ENCODE measurements around the gene PPP1CA.
A peak's percentile ranks its signal among the peaks of the same experiment; 100 is the strongest.

The PPP1CA gene

GRCh38 chr11:67357831-67358670 is 43.6 kb downstream of the PPP1CA start:
- TF ChIP-seq CTCF (IDR thresholded peaks at IDR 0.05; ENCODE audit: low read depth, low read length, poor library complexity, severe bottlenecking), result no peak
- no peak for TF ChIP-seq EZH2phosphoT487 (IDR thresholded peaks at IDR 0.05; ENCODE audit: borderline replicate concordance, low read length)
- peaks cover 66% of the 10 kb centered on the region for H3K4me1 ChIP-seq (ENCODE audit: control insufficient read depth, low read length)
- H3K27ac ChIP-seq (ENCODE audit: low read depth, low read length), result 0 out of 2 replicates have a peak overlapping the region, but pooled peaks have one; percentile 99
- H3K4me3 ChIP-seq (ENCODE audit: low read length), result no peak overlapping the region
- H3K36me3 ChIP-seq (ENCODE audit: control insufficient read depth, low read length), result peaks cover 19% of the 10 kb centered on the region
- no peaks in the 10 kb centered on the region for H3K27me3 ChIP-seq (ENCODE audit: control insufficient read depth, low read length)
- no peaks in the 10 kb centered on the region for H3K9me3 ChIP-seq (ENCODE audit: control insufficient read depth, insufficient read depth, low read length)
- H3F3A ChIP-seq (ENCODE audit: control insufficient read depth, insufficient read depth), result peaks cover 17% of the 10 kb centered on the region
- peak overlapping the region; percentile 92 for H3K4me2 ChIP-seq (ENCODE audit: low read length)
- no peaks in the 10 kb centered on the region for H3K9me2 ChIP-seq (replicated peaks; ENCODE audit: control insufficient read depth, low read length)
- H4K20me1 ChIP-seq (ENCODE audit: control insufficient read depth, insufficient read depth, low read depth, low read length), result no peaks in the 10 kb centered on the region
- H3K79me2 ChIP-seq (ENCODE audit: control insufficient read depth, low read length), result peaks cover 27% of the 10 kb centered on the region

- Histone ChIP-seq H3K4me3 (ENCODE audit: low read length) (peak overlapping the region; percentile 82), H3K27me3 (ENCODE audit: control insufficient read depth, low read length) (no peaks in the 10 kb centered on the region), H3K4me1 (ENCODE audit: control insufficient read depth, low read length) (peaks cover 59% of the 10 kb centered on the region), H3K36me3 (ENCODE audit: control insufficient read depth, low read length) (peaks cover 21% of the 10 kb centered on the region), H3K4me2 (ENCODE audit: low read length) (peak overlapping the region; percentile 92), H3K79me2 (ENCODE audit: control insufficient read depth, low read length) (peaks cover 35% of the 10 kb centered on the region), H3F3A (ENCODE audit: control insufficient read depth, insufficient read depth) (peaks cover 17% of the 10 kb centered on the region), H3K9me2 (replicated peaks; ENCODE audit: control insufficient read depth, low read length) (no peaks in the 10 kb centered on the region), H3K27ac (ENCODE audit: low read depth, low read length) (peak overlapping the region; percentile 99), H4K20me1 (ENCODE audit: control insufficient read depth, insufficient read depth, low read depth, low read length) (no peaks in the 10 kb centered on the region), H3K9me3 (ENCODE audit: control insufficient read depth, insufficient read depth, low read length) (no peaks in the 10 kb centered on the region)
- TF ChIP-seq CTCF (IDR thresholded peaks at IDR 0.05; ENCODE audit: low read depth, low read length, poor library complexity, severe bottlenecking) (peak; percentile 98), EZH2phosphoT487 (IDR thresholded peaks at IDR 0.05; ENCODE audit: borderline replicate concordance, low read length) (no peak)
Observed at GRCh38 chr11:67356864-67357561, 44.6 kb downstream of the PPP1CA start.

- peaks cover 25% of the 10 kb centered on the region for H3K36me3 ChIP-seq (ENCODE audit: control insufficient read depth, low read length)
- H3K4me1 ChIP-seq (ENCODE audit: control insufficient read depth, low read length), result peaks cover 57% of the 10 kb centered on the region
- H3K9me3 ChIP-seq (ENCODE audit: control insufficient read depth, insufficient read depth, low read length), result no peaks in the 10 kb centered on the region
- H3K27me3 ChIP-seq (ENCODE audit: control insufficient read depth, low read length), result no peaks in the 10 kb centered on the region
- no peaks in the 10 kb centered on the region for H3K9me2 ChIP-seq (replicated peaks; ENCODE audit: control insufficient read depth, low read length)
- peak overlapping the region; percentile 92 for H3K4me2 ChIP-seq (ENCODE audit: low read length)
- no peak for TF ChIP-seq EZH2phosphoT487 (IDR thresholded peaks at IDR 0.05; ENCODE audit: borderline replicate concordance, low read length)
- H3K27ac ChIP-seq (ENCODE audit: low read depth, low read length), result peak overlapping the region; percentile 99
- peak overlapping the region; percentile 82 for H3K4me3 ChIP-seq (ENCODE audit: low read length)
- H3K79me2 ChIP-seq (ENCODE audit: control insufficient read depth, low read length), result peaks cover 41% of the 10 kb centered on the region
- H4K20me1 ChIP-seq (ENCODE audit: control insufficient read depth, insufficient read depth, low read depth, low read length), result no peaks in the 10 kb centered on the region
- peaks cover 17% of the 10 kb centered on the region for H3F3A ChIP-seq (ENCODE audit: control insufficient read depth, insufficient read depth)
Observed at GRCh38 chr11:67356387-67356863, 45.2 kb downstream of the PPP1CA start.

All from DOHH2 (cell line).